Forelimb muscle (tissue), 1 donor: ENCODE data around the gene TAF1C. TPM values are rescaled to one million over a fixed set of nuclear protein-coding genes. Genes with fewer than 3 reads are reported as not detected.
"Not testable (repeated sequence)": the region's sequence is repeated elsewhere in the genome, so short reads cannot be mapped to it uniquely, and the experiment has no call there.

Experiments
- DNase-seq: peaks from one replicate; pipeline ENCODE4 v3.0.0-alpha.2; 2013; ENCODE audit warnings: low read depth
- polyA plus RNA-seq: library from polyadenylated mRNA; unstranded; fragments of 120-200 nt; gene quantifications from one replicate; pipeline ENCODE4 v1.2.1, GENCODE V29; 2013; ENCODE audit not compliant: insufficient read length

Gene TAF1C, protein sequence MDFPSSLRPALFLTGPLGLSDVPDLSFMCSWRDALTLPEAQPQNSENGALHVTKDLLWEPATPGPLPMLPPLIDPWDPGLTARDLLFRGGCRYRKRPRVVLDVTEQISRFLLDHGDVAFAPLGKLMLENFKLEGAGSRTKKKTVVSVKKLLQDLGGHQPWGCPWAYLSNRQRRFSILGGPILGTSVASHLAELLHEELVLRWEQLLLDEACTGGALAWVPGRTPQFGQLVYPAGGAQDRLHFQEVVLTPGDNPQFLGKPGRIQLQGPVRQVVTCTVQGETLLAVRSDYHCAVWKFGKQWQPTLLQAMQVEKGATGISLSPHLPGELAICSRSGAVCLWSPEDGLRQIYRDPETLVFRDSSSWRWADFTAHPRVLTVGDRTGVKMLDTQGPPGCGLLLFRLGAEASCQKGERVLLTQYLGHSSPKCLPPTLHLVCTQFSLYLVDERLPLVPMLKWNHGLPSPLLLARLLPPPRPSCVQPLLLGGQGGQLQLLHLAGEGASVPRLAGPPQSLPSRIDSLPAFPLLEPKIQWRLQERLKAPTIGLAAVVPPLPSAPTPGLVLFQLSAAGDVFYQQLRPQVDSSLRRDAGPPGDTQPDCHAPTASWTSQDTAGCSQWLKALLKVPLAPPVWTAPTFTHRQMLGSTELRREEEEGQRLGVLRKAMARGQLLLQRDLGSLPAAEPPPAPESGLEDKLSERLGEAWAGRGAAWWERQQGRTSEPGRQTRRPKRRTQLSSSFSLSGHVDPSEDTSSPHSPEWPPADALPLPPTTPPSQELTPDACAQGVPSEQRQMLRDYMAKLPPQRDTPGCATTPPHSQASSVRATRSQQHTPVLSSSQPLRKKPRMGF
- 26.1 TPM for polyA plus RNA-seq

GRCh38 chr16:84186685-84187437 is at the start of gene TAF1C:
TAF1C (minus strand) TSS chr16:84187057; CDS start chr16:84184988, 2,069 bp downstream.
- DNase-seq = peak; percentile 81

DNA sequence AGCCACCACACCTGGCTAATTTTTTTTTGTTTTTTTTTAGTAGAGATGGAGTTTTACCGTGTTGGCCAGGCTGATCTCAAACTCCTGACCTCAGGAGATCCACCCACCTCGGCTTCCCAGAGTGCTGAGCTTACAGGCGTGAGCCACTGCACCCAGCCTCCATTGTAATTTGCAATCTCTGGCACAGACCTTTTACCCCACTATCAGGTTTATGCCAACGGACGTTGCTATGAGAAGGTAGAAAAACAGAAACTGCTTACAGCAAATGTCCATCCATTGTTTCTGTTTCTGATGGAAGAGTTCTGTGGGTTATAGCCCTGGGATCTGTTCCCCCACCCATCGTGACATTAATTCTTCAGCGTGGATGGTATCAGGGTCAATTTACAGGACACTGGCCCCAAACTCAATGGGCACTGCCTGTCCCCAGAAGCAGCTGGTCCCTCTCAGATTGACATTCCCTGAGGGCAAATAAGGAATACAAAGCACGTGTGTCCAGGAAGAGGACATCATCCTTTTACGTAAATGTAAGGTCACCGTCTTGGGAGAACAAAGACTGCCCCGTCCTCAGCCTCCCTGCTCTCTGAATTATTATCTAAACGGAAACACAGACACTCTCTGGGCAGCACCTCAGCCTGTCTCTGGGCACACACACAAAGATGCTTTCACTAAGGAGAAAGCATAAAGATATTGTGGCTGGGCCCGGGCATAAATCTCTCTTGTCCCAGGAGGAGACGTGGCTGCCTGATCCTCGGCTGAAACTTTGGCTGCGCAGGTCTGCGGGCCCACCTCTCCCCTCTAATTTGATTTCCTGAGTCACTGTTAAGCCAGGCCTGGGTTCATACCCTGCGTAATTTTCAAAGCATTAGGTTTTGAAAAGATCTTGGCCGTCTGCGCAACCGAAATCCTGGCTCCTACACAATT is 47.7 kb upstream of the TAF1C start:
- no peak for DNase-seq

GRCh38 chr16:84233748-84234147 is 46.9 kb upstream of the TAF1C start:
- no peak for DNase-seq

DNA sequence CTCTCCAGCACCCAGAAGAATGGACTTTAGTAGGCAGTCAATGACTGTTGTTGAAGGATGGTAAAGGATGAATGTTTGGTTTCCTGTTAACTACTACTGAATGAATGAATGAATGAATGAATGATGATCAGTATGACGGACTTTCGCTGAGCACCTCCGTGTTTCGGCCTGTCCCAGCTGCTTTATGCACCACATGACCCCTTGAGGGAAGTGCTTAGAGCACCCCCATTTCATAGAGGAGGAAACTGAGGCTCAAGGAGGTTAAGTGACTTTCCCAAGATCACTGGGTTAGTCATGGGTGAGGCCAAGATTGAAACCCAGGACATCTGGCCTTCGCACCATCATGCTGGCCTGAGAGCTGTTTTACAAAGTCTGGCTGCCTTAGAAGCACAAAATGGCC is 46.1 kb upstream of the TAF1C start:
- no peak for DNase-seq

- DNase-seq = no peak
These were observed 45.2 kb upstream of the TAF1C start for GRCh38 chr16:84232060-84232459.

- DNase-seq = no peak
These were observed 42.6 kb upstream of the TAF1C start for GRCh38 chr16:84229471-84229870.

GRCh38 chr16:84228256-84228838 is 41.5 kb upstream of the TAF1C start:
- peak; percentile 35 for DNase-seq

GRCh38 chr16:84227548-84227947 is 40.7 kb upstream of the TAF1C start:
- DNase-seq = no peak

- DNase-seq = no peak
These were observed 39.2 kb upstream of the TAF1C start for GRCh38 chr16:84226026-84226425.

GRCh38 chr16:84225571-84225970 is 38.7 kb upstream of the TAF1C start:
- no peak for DNase-seq

DNA sequence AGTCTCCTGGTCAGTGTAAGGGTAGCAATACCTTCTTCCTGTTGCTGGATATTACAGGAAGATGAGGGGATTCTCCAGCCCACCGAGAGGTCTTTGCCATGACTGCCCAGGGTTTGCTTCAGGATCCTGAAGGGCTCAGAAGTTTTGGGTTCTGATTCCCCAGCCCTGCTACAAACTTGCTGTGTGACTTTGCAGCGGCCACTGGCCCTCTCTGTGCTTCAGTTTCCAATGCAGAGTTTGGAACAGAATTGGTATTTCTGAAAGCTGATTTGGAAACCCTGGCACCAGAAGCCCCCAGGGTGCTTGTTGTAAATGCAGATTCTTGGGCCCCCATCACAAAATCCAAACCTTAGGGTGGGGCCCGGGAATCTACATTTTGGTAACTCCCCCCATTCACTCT is 38.3 kb upstream of the TAF1C start:
- no peak for DNase-seq

DNA sequence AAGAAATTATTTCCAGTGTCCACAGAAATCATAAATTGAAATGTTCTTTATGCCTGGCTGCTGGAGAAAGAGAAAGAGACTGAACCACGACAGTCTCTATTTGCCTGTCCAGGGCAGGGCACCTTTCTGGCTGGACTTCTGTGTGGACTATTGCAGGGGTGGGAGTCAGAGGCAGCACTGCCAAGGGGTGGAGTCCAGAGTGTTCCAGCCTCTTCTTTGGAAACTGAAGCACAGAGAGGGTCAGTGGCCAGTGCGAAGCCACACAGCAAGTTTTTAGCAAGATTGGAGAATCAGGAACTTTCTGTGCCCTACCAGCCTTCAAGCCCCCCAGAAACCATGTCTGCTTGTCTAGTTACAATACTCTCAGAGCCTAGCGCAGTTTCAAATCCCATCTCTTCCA is 37.7 kb upstream of the TAF1C start:
- DNase-seq = no peak

DNA sequence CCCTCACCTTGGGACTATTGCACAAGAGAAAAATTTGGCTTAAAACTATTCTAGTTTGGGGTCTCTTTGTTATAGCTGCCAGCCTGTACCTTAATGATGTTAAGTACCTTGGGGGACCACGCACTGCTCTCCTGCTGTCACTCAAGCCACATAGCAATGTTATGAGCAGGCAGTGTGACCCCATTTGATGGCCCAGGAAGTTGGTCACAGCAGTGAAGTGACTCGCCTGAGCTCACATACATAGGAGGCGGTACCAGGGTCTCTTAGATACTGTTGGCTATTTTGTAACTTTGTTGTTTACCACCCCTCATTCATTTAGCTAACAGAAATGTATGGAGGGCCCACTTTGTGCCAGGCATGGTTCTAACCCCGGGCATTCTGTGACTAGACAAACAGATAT is 36.6 kb upstream of the TAF1C start:
- DNase-seq = no peak

GRCh38 chr16:84220851-84221250 is 34.0 kb upstream of the TAF1C start:
- no peak for DNase-seq

DNA sequence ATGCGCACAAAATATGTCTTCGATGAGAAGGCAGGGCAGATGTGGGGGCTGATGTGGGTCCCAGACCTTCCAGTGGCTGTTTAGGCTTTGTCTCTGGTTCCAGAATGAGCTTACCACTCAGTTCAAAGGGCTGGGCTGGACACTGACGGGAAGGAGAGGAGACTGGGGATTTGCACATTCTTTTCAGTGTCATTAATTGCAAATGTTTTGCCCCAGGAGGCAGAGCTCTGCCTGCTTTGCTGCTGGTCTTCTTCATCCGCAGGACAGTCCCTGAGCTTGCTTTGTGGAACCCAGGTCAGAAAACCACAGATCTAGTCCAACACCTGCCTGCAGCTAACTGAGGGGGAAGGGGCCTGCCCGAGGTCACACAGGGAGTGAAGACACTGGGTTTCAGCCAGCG is 32.1 kb upstream of the TAF1C start:
- DNase-seq = no peak

- no peak for DNase-seq
These were observed 31.4 kb upstream of the TAF1C start for GRCh38 chr16:84218176-84218823.

- DNase-seq = not testable (repeated sequence)
These were observed 29.3 kb upstream of the TAF1C start for GRCh38 chr16:84216144-84216543.

DNA sequence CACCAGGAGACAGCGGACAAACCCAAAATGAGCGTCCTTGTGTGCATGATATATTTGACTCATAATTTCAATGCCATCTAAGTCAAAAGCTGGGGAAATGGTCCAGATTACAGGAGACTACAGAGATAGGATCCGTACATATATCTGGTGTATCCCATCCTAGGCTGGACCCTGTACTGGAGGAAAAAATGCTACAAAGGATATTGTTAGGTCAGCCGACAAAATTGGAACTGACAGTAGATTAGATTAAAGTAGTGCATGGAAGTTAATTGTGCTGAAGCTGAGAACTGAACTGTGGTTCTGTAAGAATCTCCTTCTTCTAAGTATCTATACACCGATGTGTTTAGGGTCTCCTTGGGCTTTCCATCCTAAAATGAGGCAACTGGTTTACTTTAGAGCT is 28.7 kb upstream of the TAF1C start:
- no peak for DNase-seq

DNA sequence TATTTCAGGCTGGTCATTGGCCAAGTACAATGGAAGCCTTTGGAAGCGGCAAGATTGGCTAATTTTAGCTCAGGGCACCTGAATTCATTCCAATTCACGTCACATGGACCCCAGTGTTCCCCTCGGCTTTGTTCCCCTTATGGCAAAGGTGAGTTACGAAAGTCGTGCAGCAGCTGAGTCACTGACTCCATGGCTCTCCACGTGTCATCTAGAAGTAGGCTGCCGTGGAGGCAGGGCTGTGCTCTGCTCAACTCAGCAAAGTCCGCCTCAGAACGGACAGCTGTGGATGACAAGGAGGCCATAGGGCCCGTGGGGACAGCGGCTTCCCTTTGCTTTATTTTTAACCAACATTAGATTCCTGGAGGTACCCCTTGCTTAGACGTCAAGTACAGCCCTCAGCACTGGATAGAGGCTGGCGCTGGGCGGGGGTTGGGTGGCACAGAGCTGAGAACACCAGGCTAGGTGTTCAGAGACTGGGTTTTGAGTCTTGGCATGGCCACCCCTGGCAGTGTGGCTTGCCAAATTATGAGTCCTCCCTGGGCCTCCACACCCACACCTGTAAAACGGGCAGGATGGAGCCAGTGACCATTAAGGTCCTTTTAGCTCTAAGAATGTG is 27.7 kb upstream of the TAF1C start:
- DNase-seq = no peak

- no peak for DNase-seq
These were observed 25.8 kb upstream of the TAF1C start for GRCh38 chr16:84212631-84213030.
